Skeletal muscle tissue (tissue), 4 donors: ENCODE results near the gene CCNY. TPM values are rescaled to one million over a fixed set of nuclear protein-coding genes. Genes with fewer than 3 reads are reported as not detected.

Source experiments
- H3K27ac ChIP-seq: one replicate; pipeline ENCODE4 v1.7.0; 2013; ENCODE audit warnings: mild to moderate bottlenecking, low read depth, low read length, inconsistent platforms
- H3K27me3 ChIP-seq, 3 donors: one replicate each; pipeline ENCODE4 v1.7.0; 2013; ENCODE audit warnings: low read length in 3 of 3; ENCODE audit not compliant: control insufficient read depth in 3 of 3, insufficient read depth in 3 of 3
- H3K36me3 ChIP-seq, 3 donors: one replicate each; pipeline ENCODE4 v1.7.0; 2013; ENCODE audit warnings: low read length in 3 of 3; ENCODE audit not compliant: control insufficient read depth in 3 of 3, insufficient read depth in 3 of 3
- H3K4me1 ChIP-seq, 3 donors: one replicate each; pipeline ENCODE4 v1.7.0; 2013; ENCODE audit warnings: low read length in 3 of 3, mild to moderate bottlenecking in 3 of 3; ENCODE audit not compliant: control insufficient read depth in 3 of 3, insufficient read depth in 3 of 3
- H3K4me3 ChIP-seq, 3 donors: one replicate each; pipeline ENCODE4 v1.7.0; 2013; ENCODE audit warnings: low read length in 3 of 3
- H3K9ac ChIP-seq, 3 donors: one replicate each; pipeline ENCODE4 v1.7.0; 2013; ENCODE audit warnings: low read length in 3 of 3, mild to moderate bottlenecking in 3 of 3, moderate library complexity in 2 of 3, low read depth in 1 of 3
- H3K9me3 ChIP-seq, 3 donors: one replicate each; pipeline ENCODE4 v1.7.0; 2013; ENCODE audit warnings: low read length in 3 of 3; ENCODE audit not compliant: control insufficient read depth in 3 of 3
- total RNA-seq: library from RNA; depleted of rRNA; stranded (reverse); fragments of >200 nt; gene quantifications from one replicate; pipeline ENCODE4 v1.2.3, GENCODE V29; 2014
- donor health status: Osteomylitis.

Gene CCNY
- total RNA-seq, 1 donor from 2014 or later, result 45.9 TPM

DNA sequence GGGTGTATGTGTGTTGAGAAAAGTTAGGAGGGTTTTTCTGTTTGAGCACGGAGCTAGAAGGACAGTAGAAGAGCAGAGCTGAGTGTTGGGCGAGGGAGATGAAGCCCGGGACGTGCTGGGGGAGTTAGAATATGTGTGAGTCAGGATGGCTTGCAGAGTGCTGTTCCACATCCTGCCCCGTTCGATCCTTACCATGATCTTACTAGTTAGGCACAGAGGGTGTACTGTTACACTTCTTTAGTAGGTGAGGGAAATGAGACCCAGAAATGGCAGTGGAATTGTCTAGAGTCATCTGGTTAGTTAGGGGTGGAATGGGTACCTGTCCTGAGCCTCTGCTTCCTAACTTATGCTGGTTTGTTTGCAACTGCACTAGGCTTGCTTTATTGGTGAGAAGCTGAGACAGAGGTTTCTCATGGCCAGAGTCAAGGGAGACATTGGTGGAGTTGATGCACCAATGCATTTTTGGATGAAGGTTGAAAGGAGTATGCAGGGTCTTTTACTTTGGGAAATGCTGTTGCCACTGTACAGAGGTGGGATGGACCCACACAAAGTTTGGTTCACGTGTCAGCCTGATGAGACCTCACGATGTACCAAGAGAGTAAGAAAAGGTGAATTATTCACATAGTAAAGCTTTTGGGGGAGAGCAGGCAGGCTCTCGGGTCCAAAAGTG, 42.4 kb downstream of the CCNY start:
- H3K9ac ChIP-seq, result no peak overlapping the region
- H3K4me3 ChIP-seq, result no peak overlapping the region
- H3K4me1 ChIP-seq, result peaks cover 42 to 46% (median 43%) of the 10 kb centered on the region in 3 donors

DNA sequence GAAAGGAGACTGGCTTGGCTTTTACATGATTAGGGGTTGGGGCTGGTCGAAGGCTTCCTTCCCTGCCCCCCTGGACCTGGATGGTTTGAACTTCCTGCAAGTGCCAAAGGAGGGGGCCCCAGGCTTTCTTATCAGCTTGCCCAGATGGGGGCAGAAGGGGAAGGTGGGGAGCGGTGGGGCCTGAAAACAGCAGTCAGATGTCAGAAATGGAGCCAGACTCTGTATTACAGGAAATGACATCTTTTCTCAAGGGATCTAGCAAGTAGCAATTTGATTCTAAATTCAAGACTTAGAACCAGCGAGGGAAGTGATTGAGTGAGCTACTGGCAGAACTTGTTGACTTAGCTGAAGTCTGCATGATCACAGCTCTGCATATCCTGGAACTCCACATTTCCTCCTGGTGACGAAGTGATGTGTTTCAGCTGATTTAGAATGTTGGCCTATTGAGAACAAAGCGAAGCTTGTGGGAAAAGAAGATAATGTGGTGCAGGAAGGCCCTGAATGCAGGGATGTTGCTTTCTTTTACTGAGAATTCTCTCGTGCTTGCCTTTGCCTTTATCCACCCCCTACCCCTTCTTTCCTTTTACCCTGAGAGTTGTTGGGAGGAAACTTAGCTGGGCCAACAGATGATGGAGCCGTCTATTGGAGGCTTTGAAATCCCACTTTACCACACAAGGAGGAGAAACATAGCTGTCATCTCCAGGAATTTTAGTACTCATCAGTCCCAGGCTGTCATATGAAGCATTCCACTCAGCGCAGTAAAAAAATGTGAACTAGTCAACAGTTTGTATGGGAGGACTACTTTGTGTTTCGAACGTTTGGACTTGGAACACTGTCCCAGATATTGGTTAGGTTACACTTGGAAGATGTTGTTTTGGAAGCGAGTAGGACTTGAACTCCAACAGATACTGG, 43.2 kb downstream of the CCNY start:
- Histone ChIP-seq H3K4me3 (peak overlapping the region in 1 of 3 donors; percentile 11), H3K36me3 (no peaks in the 10 kb centered on the region), H3K27me3 (no peaks in the 10 kb centered on the region), H3K9me3 (no peaks in the 10 kb centered on the region), H3K27ac (peak overlapping the region; percentile 84), H3K4me1 (peaks cover 38 to 42% (median 40%) of the 10 kb centered on the region in 3 donors), H3K9ac (peak overlapping the region in 1 of 3 donors; percentile 54)

More for the DNA sequence above, 42.4 kb downstream of the CCNY start:
- H3K27me3 ChIP-seq, result no peaks in the 10 kb centered on the region
- no peaks in the 10 kb centered on the region for H3K9me3 ChIP-seq
- H3K27ac ChIP-seq, result peak overlapping the region; percentile 84
- no peaks in the 10 kb centered on the region for H3K36me3 ChIP-seq

DNA sequence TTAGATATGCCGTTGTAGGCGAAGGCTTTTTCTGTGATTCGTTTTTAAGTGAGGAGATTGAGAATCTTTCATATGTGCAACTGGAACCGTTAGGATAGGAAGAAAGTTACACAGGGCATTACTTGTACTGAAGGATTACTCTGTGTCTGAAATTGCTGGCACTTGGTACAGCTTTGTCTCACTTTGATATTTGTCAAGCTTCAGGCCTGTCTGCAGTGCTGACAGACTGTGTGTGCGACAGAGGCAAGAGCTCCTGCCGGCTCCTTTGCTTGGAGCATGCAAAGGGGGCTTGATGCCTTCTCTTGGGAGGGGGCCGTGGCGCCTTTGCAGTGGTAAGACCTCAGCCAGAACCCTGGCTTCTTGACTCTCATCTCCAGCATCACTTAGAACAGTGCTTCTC, 45.8 kb downstream of the CCNY start:
- Histone ChIP-seq H3K9ac (peak overlapping the region in 1 of 3 donors; percentile 19), H3K9me3 (no peaks in the 10 kb centered on the region), H3K4me1 (peaks cover 38 to 47% (median 41%) of the 10 kb centered on the region in 3 donors), H3K27me3 (no peaks in the 10 kb centered on the region), H3K4me3 (no peak overlapping the region), H3K36me3 (no peaks in the 10 kb centered on the region), H3K27ac (no peak overlapping the region)

DNA sequence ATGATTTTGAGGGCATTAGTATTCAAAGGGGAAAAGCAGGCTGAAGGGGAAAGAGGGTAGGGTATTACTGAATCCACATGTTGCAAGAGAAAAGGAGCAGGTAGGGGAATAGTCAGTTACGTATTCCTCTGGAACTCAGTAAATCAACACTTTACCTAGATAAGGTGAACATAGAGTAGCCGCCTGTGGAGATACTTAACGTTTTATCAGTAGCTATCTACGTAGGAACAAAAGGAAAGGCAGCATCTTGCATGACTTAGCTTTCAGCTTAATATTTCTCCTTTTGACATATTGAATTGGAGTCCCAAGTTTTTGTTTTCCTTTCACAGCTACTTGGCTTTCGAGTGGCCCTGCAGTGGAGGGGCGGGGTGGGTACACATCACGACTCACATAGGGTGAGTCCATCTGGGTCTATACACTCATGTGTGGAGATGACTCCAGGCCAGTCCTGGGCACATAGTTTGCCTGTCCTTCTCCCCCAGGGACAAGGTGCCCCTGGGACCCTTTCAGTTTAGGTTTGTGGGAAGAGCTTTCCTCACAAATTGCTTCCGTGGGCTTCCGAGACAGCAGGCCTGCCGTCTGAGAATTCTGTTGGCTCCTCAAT, 48.1 kb downstream of the CCNY start:
- H3K4me3 ChIP-seq, result no peak overlapping the region
- H3K27ac ChIP-seq, result peak overlapping the region; percentile 3
- H3K4me1 ChIP-seq, result peaks cover 29 to 37% (median 29%) of the 10 kb centered on the region in 3 donors
- H3K9me3 ChIP-seq, result peaks cover 0 to 2% (median 0%) of the 10 kb centered on the region in 3 donors
- H3K36me3 ChIP-seq, result no peaks in the 10 kb centered on the region
- no peaks in the 10 kb centered on the region for H3K27me3 ChIP-seq
- H3K9ac ChIP-seq, result no peak overlapping the region

DNA sequence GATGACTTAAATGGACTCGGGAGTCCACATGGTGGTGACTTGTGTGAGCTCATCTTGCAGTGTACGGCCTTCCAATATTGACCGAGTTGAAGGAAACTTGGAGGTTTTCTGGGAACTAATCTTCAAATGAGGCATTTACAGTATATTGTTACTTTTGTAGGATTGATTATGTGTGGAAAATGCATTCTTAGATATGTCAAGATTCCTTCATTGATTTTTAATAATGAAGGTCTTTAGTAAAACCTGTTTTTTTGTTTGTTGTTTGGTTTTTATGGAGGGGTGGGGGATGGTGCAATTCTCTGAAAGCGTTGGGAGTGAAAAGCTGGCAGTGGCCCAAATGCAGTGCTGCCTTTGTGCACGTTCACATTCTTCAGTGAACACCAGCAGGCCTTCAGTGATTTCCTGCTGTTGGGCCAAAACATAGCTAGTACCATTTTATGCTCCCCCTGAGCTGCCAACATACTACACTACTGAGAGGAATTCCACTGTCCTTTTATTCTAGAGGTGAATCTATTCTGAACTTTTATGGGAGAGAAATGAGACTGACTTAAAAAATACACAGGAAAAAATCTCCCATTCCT, 50.4 kb downstream of the CCNY start:
- Histone ChIP-seq H3K9ac (no peak overlapping the region), H3K27me3 (no peaks in the 10 kb centered on the region), H3K9me3 (peaks cover 0 to 2% (median 0%) of the 10 kb centered on the region in 3 donors), H3K27ac (peak overlapping the region; percentile 79), H3K4me3 (no peak overlapping the region), H3K36me3 (no peaks in the 10 kb centered on the region), H3K4me1 (peaks cover 13 to 22% (median 21%) of the 10 kb centered on the region in 3 donors)

DNA sequence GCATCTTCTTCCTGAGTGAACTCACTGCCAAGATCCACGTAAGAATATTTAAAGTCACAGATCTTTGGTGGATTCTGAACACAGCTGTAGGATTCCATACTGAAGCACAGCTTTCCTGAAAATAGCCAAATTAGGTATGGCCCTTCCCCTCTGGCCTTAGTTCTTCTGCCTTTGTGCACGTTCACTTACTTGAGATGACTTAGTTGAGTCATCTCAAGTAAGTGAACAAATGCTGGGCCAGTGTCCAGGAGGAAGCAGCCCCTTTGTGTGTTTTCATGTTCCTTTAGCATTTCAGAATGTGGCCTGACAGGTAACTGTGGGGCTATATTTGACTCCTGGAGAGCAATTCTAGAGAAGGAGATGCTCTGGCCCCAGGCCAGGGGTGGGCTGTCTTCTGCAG, 51.5 kb downstream of the CCNY start:
- peaks cover 13 to 18% (median 15%) of the 10 kb centered on the region in 3 donors for H3K4me1 ChIP-seq
- no peak overlapping the region for H3K9ac ChIP-seq
- peak overlapping the region; percentile 79 for H3K27ac ChIP-seq
- peaks cover 0 to 2% (median 0%) of the 10 kb centered on the region in 3 donors for H3K9me3 ChIP-seq
- no peaks in the 10 kb centered on the region for H3K36me3 ChIP-seq
- no peaks in the 10 kb centered on the region for H3K27me3 ChIP-seq
- no peak overlapping the region for H3K4me3 ChIP-seq

DNA sequence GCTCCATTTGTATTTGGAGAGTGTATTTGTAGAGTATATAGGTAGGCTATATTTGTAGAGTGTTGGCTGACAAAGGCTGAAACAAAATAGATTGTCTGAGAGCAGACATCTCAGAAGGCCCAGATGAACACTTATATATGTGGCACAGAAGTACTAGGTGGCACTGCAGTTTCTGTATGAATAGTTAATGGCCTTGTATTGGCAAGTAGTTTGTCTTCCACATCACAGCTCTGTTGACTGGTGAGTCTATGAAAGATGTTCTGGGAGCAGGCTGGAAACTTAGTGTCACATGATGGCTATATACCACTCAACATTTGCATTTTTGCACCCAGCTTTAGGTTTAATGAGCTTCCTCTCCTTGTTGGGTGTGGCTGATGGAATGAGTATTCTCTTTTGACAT, 51.9 kb downstream of the CCNY start:
- peak overlapping the region; percentile 79 for H3K27ac ChIP-seq

DNA sequence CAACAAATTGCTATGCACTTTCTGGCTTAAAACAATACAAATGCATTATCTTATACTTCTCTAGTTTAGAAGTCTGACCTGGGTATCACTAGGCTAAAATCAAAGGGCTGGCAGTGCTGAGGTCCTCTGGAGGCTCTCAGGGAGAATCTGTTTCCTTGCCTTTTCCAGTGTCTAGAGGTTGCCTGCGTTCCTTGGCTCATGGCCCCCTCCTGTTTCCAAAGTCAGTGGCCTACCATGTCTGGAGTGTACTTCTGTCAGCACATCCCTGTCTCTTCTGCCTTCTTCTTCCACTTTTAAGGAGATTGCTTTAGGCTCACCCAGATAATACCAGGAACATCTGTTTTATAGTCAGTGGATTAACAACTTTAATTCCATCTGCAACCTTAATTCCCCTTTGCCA, 52.4 kb downstream of the CCNY start:
- Histone ChIP-seq H3K9ac (no peak overlapping the region), H3K9me3 (peaks cover 0 to 2% (median 0%) of the 10 kb centered on the region in 3 donors), H3K4me3 (no peak overlapping the region), H3K4me1 (peaks cover 17 to 19% (median 18%) of the 10 kb centered on the region in 3 donors), H3K27me3 (no peaks in the 10 kb centered on the region), H3K36me3 (no peaks in the 10 kb centered on the region), H3K27ac (peak overlapping the region; percentile 79)

More for the DNA sequence above, 51.9 kb downstream of the CCNY start:
- Histone ChIP-seq H3K27me3 (no peaks in the 10 kb centered on the region), H3K4me1 (peaks cover 14 to 18% (median 15%) of the 10 kb centered on the region in 3 donors), H3K9me3 (peaks cover 0 to 2% (median 0%) of the 10 kb centered on the region in 3 donors), H3K4me3 (no peak overlapping the region), H3K36me3 (no peaks in the 10 kb centered on the region), H3K9ac (no peak overlapping the region)

DNA sequence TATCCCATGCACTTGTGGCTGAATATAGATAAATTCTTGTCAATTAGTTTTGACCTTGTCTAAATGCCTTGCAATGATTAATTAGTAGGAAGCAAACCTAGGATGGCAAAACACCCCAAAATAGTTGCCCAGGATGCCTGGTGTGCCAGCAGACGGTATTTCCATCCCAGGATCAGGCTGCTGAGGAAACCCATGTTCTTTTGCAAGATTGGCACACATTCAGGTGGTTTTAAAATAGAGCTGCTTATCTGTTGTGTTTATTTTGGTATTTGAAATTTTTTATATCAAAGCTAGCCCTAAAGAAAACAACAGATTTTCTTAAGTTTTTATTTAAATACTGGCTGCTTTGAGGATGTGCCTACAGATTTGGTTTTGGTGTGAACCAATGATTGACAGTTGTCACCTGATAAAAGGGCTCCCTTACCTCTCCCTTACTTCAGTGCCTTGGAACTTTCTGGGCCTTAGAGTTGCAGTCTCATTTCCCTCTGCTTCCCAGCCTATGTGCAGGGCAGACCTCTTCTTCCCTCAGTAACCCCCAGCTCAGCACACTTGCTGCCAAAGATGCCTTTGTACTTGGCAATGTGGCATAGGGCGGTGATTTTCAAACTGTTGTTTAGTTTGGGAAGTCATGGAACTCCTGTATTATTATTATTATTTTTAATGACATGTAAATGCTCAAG, 54.0 kb downstream of the CCNY start:
- Histone ChIP-seq H3K27me3 (no peaks in the 10 kb centered on the region), H3K4me1 (peaks cover 21 to 26% (median 23%) of the 10 kb centered on the region in 3 donors), H3K9me3 (peaks cover 0 to 2% (median 0%) of the 10 kb centered on the region in 3 donors), H3K9ac (no peak overlapping the region), H3K36me3 (no peaks in the 10 kb centered on the region), H3K27ac (no peak overlapping the region), H3K4me3 (no peak overlapping the region)
